ENCODE data around the gene DACT1.
"Not testable (repeated sequence)": the region's sequence is repeated elsewhere in the genome, so short reads cannot be mapped to it uniquely, and the experiment has no call there.

Gene DACT1, protein sequence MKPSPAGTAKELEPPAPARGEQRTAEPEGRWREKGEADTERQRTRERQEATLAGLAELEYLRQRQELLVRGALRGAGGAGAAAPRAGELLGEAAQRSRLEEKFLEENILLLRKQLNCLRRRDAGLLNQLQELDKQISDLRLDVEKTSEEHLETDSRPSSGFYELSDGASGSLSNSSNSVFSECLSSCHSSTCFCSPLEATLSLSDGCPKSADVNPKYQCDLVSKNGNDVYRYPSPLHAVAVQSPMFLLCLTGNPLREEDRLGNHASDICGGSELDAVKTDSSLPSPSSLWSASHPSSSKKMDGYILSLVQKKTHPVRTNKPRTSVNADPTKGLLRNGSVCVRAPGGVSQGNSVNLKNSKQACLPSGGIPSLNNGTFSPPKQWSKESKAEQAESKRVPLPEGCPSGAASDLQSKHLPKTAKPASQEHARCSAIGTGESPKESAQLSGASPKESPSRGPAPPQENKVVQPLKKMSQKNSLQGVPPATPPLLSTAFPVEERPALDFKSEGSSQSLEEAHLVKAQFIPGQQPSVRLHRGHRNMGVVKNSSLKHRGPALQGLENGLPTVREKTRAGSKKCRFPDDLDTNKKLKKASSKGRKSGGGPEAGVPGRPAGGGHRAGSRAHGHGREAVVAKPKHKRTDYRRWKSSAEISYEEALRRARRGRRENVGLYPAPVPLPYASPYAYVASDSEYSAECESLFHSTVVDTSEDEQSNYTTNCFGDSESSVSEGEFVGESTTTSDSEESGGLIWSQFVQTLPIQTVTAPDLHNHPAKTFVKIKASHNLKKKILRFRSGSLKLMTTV

DNA sequence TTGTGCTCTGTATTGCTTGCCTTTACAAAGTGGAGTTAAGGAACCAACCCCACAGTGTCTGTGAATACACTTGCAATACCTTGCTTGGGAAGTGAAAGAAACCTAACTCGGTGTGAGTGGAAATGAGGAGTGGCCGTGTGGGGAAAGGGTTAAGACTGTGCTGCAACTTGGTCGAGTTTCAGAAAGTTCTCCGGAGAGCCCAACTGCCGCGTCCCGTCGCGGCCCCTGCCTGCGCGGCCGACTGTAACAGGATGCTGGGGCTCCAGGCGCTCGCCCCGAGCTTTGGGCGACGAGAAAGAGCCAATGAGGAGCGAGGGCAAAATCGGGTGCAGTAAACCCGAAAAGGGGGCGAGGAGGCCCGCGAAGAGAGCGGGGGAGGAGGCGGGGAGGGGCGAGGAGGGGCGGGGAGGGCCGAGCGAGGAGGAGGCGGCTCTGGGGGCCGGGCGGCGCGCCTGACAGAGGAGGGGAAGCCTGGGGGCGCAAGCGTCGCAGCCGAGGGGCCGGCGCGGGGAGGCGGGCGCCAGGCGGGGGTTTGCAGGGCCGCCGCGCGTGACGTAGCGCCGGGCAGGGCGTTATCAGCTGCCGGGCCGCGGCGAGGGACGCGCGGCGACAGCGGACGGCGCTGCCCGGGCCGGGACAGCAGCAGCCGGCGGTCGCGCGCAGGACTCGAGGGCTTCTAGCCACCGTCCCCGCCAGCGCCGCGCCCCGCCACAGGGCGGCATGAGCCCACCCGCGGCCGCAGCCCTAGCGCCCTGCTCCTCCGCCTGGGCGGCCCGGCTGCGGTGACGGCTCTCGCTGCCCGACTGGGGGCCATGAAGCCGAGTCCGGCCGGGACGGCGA lies at the start of gene DACT1:
TSS of gene DACT1 (plus strand) at position 572 of the 840 bp plus-strand sequence. CDS start at position 813, 241 bp downstream.
- Histone ChIP-seq H3K9ac (ENCODE audit: low read depth, low read length) (peak within 1 kb of the TSS; percentile 84), H3K9me3 (ENCODE audit: control insufficient read depth, insufficient read depth, low read length) (no peaks in the 10 kb centered on the region), H3K36me3 (ENCODE audit: insufficient read depth, low read length) (peaks cover 6% of the 10 kb centered on the region), H3K4me1 (ENCODE audit: insufficient read depth, low read length) (peaks cover 33% of the 10 kb centered on the region)

DNA sequence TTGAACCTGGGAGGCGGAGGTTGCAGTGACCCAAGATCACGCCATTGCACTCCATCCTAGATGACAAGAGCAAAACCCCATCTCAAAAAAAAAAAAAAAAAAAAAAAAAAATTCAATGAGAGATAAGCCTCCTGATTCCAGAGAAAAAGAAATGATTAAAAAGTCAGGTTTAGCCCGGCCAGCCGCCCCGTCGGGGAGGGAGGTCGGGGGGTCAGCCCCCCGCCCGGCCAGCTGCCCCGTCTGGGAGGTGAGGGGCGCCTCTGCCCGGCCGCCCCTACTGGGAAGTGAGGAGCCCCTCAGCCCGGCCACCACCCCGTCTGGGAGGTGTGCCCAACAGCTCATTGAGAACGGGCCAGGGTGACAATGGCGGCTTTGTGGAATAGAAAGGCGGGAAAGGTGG lies 49.4 kb upstream of the DACT1 start:
- H3K9ac ChIP-seq (ENCODE audit: low read depth, low read length); H3K9me3 ChIP-seq (ENCODE audit: control insufficient read depth, insufficient read depth, low read length); H3K4me1 ChIP-seq (ENCODE audit: insufficient read depth, low read length); H3K36me3 ChIP-seq (ENCODE audit: insufficient read depth, low read length): not testable (repeated sequence)

DNA sequence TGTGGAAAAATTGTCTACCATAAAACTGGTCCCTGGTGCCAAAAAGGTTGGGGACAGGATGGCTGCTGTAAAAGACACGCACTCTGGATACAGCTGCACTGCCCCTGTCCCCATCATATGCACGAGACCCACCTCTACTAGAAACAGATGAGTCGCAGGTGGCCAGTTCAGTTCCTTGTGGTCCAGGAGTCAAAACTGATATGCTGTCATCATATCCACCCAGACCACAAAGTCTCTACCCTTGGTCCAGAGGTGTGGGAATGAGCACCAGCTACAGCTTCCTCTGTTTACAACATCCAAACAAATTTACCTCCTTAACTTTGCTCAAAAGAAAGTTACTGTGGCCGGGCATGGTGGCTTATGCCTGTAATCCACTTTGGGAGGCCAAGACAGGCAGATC lies 43.8 kb upstream of the DACT1 start:
- no peaks in the 10 kb centered on the region for H3K9me3 ChIP-seq (ENCODE audit: control insufficient read depth, insufficient read depth, low read length)
- no peaks in the 10 kb centered on the region for H3K36me3 ChIP-seq (ENCODE audit: insufficient read depth, low read length)
- H3K4me1 ChIP-seq (ENCODE audit: insufficient read depth, low read length) = peaks cover 5% of the 10 kb centered on the region; the same call in 1 of the 2 replicates
- H3K9ac ChIP-seq (ENCODE audit: low read depth, low read length) = no peak overlapping the region

DNA sequence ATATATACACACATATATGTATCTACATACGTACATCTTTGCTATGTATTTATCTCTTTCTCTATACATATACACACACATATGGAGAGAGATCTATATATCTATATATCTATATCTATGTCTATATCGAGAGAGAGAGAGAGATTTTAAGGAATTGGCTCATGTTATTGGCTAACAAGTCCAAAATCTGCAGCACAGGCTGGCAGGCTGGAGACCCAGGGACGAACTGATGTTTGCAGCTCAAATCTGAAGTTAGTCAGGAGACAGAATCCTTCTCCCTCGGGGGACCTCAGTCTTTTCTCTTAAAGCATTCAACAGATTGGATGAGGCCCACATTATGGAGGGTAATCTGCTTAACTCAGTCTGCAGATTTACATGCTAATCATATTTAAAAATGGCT lies 40.7 kb upstream of the DACT1 start:
- H3K4me1 ChIP-seq (ENCODE audit: insufficient read depth, low read length) = peaks cover 5% of the 10 kb centered on the region; the same call in 1 of the 2 replicates
- no peaks in the 10 kb centered on the region for H3K36me3 ChIP-seq (ENCODE audit: insufficient read depth, low read length)
- no peaks in the 10 kb centered on the region for H3K9me3 ChIP-seq (ENCODE audit: control insufficient read depth, insufficient read depth, low read length)
- no peak overlapping the region for H3K9ac ChIP-seq (ENCODE audit: low read depth, low read length)

DNA sequence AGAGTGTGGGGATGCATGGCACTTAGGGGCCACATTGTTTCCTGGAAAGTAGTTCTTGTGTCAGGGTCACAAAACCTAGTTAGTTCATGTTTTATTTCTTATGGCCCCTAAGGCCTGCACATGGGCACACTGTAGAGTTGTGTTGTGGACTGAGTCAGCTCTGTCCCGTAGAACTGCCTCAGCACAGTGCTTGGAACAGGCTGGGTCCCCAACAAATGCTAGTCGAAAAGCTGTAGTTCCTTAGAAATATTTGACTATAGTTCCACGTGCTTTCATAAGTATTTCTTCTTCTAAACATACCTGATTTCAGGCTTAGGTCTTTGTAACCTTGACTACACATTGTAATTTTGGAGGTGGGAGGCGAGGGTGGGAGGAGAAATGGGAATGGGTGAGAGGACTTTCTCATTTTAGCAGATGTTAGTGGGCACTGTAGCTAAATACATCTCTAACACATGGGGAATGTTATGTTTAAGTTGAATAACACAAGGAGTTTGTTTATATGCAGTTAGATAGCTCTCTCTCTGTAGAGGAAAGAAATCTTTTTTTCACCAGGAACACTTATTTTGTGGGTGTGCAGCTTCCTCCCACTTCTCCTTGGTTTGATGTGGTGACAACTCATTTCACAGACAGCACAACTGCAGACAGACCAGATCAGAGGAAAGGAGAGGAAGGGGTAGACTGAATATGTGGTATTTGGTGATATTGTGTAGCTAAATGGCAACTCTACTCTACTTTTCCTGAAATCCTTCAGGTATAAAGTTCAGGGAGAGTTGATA lies 39.5 kb upstream of the DACT1 start:
- Histone ChIP-seq H3K36me3 (ENCODE audit: insufficient read depth, low read length) (no peaks in the 10 kb centered on the region), H3K9ac (ENCODE audit: low read depth, low read length) (no peak overlapping the region), H3K4me1 (ENCODE audit: insufficient read depth, low read length) (peaks cover 5% of the 10 kb centered on the region; the same call in 1 of the 2 replicates), H3K9me3 (ENCODE audit: control insufficient read depth, insufficient read depth, low read length) (no peaks in the 10 kb centered on the region)

- Histone ChIP-seq H3K9ac (ENCODE audit: low read depth, low read length) (no peak overlapping the region), H3K36me3 (ENCODE audit: insufficient read depth, low read length) (no peaks in the 10 kb centered on the region), H3K9me3 (ENCODE audit: control insufficient read depth, insufficient read depth, low read length) (no peaks in the 10 kb centered on the region), H3K4me1 (ENCODE audit: insufficient read depth, low read length) (peaks cover 5% of the 10 kb centered on the region; the same call in 1 of the 2 replicates)
Observed at GRCh38 chr14:58598804-58599525, 38.8 kb upstream of the DACT1 start.

DNA sequence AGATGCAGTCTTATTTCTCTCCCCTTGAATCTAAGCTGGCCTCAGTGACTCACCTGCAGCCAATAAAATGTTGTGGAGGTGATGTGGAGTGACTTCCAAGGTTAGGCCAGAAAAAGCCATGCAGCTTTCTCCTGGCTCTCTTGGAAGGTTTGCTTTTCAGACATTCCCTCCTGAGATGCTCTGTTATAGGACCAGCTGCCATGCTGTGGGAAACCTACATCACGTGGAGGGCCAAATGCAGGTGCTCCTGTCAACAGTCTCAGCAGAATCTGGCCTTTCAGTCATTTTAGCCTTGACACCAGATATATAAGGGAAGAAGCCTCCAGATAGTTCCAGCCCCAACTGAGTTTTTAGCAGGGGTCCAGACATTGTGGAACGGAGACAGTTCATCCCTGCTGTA lies 38.1 kb upstream of the DACT1 start:
- no peaks in the 10 kb centered on the region for H3K36me3 ChIP-seq (ENCODE audit: insufficient read depth, low read length)
- no peaks in the 10 kb centered on the region for H3K9me3 ChIP-seq (ENCODE audit: control insufficient read depth, insufficient read depth, low read length)
- peaks cover 5% of the 10 kb centered on the region; the same call in 1 of the 2 replicates for H3K4me1 ChIP-seq (ENCODE audit: insufficient read depth, low read length)
- H3K9ac ChIP-seq (ENCODE audit: low read depth, low read length) = no peak overlapping the region

- H3K36me3 ChIP-seq (ENCODE audit: insufficient read depth, low read length) = no peaks in the 10 kb centered on the region
- no peaks in the 10 kb centered on the region for H3K9me3 ChIP-seq (ENCODE audit: control insufficient read depth, insufficient read depth, low read length)
- H3K9ac ChIP-seq (ENCODE audit: low read depth, low read length) = no peak overlapping the region
- H3K4me1 ChIP-seq (ENCODE audit: insufficient read depth, low read length) = peaks cover 12% of the 10 kb centered on the region
Observed at GRCh38 chr14:58605465-58605864, 32.3 kb upstream of the DACT1 start.

DNA sequence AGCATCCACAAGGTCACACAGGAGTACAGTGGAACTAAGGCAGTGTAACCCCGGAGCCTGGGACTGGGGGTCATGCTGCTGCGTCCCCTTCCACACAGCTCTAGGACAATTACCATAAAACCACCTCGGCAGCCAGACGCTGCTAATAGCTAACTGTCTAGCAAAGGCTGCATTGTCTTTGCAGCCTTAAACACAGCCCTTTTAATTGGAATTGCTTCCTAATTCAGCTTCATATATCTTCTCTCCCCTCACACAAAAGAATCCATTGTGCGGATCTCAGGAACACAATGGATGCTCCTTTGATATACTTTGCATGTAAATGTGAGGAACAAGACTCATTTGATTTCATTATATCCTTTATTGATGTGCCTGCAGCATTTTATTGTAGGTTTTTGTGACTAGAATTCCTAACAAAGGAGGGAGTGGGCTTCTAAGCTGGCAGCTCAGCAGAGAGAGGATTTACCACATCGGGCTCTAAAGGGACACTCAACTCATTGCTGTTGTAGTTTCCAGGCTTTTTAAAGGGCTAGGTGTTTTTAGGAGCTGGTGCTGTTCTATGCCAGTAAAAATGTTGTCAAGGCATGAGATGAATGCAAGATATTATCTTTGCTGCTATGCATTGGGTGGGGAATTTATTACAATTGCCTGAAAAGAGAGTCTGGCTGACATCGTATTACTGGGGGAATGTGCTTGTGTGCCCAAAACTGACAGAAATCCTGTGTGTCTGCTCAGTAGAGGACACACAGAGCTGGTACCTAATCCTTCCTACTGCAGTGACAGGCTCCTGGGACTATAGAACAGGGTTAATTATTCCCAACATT lies 30.4 kb upstream of the DACT1 start:
- Histone ChIP-seq H3K9ac (ENCODE audit: low read depth, low read length) (no peak overlapping the region), H3K9me3 (ENCODE audit: control insufficient read depth, insufficient read depth, low read length) (no peaks in the 10 kb centered on the region), H3K4me1 (ENCODE audit: insufficient read depth, low read length) (peaks cover 12% of the 10 kb centered on the region)

DNA sequence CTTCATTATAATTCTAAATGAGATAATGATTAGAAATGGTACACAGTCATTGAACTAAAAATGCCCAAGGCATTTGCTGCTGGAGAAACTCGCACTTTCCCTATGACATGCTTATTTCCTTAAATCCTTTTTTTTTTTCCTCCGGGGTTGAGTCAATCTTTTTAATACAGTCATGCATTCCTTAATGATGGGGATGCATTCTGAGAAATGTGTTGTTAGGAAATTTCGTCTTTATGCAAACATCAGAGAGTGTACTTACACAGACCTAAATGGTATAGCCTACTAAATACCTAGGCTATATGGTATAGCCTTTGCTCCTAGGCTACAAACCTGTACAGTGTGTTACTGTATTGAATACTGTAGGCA lies 29.8 kb upstream of the DACT1 start:
- H3K9me3 ChIP-seq (ENCODE audit: control insufficient read depth, insufficient read depth, low read length) = no peaks in the 10 kb centered on the region
- H3K9ac ChIP-seq (ENCODE audit: low read depth, low read length) = no peak overlapping the region
- H3K36me3 ChIP-seq (ENCODE audit: insufficient read depth, low read length) = no peaks in the 10 kb centered on the region
- peaks cover 12% of the 10 kb centered on the region for H3K4me1 ChIP-seq (ENCODE audit: insufficient read depth, low read length)

More for the DNA sequence above, 30.4 kb upstream of the DACT1 start:
- no peaks in the 10 kb centered on the region for H3K36me3 ChIP-seq (ENCODE audit: insufficient read depth, low read length)

- peaks cover 19% of the 10 kb centered on the region for H3K4me1 ChIP-seq (ENCODE audit: insufficient read depth, low read length)
- H3K9ac ChIP-seq (ENCODE audit: low read depth, low read length) = no peak overlapping the region
Observed at GRCh38 chr14:58617619-58618018, 20.1 kb upstream of the DACT1 start.

GRCh38 chr14:58620011-58620410 lies 17.8 kb upstream of the DACT1 start:
- H3K9me3 ChIP-seq (ENCODE audit: control insufficient read depth, insufficient read depth, low read length) = no peaks in the 10 kb centered on the region
- peaks cover 24% of the 10 kb centered on the region for H3K4me1 ChIP-seq (ENCODE audit: insufficient read depth, low read length)
- H3K36me3 ChIP-seq (ENCODE audit: insufficient read depth, low read length) = no peaks in the 10 kb centered on the region
- no peak overlapping the region for H3K9ac ChIP-seq (ENCODE audit: low read depth, low read length)

More at GRCh38 chr14:58617619-58618018, 20.1 kb upstream of the DACT1 start:
- Histone ChIP-seq H3K36me3 (ENCODE audit: insufficient read depth, low read length) (no peaks in the 10 kb centered on the region), H3K9me3 (ENCODE audit: control insufficient read depth, insufficient read depth, low read length) (no peaks in the 10 kb centered on the region)

All from ES-I3 (cell line).